DND-41 (cell line): ENCODE data around the gene ITGAV.

Source experiments
- ATAC-seq: fragments of 200-7000 bp; cut with Tn5 transposase; 3 replicates; pipeline ENCODE4 v1.9.1; 2021; ENCODE audit warnings: low read depth; ENCODE audit not compliant: insufficient read depth
- DNase-seq: peaks from one replicate; pipeline ENCODE4 v3.0.0-alpha.2; 2020
- H2AFZ ChIP-seq: 2 replicates; pipeline ENCODE4 v1.6.0; 2012; ENCODE audit warnings: low read depth, low read length
- H3K27ac ChIP-seq: 2 replicates; pipeline ENCODE4 v1.5.1; 2012; ENCODE audit warnings: low read length, inconsistent platforms
- H3K27me3 ChIP-seq: fragments of 200-600 bp; sonication (generic); 2 replicates; pipeline ENCODE4 v1.6.0; 2012; ENCODE audit warnings: low read length, mild to moderate bottlenecking, inconsistent platforms; ENCODE audit not compliant: insufficient read depth, poor library complexity
- H3K36me3 ChIP-seq: 2 replicates; pipeline ENCODE4 v1.5.1; 2012; ENCODE audit warnings: low read length, inconsistent platforms; ENCODE audit not compliant: insufficient read depth
- H3K4me1 ChIP-seq: 2 replicates; pipeline ENCODE4 v1.5.1; 2012; ENCODE audit warnings: mild to moderate bottlenecking, low read length; ENCODE audit not compliant: insufficient read depth
- H3K4me2 ChIP-seq: 2 replicates; pipeline ENCODE4 v1.6.0; 2012; ENCODE audit warnings: mild to moderate bottlenecking, moderate library complexity, low read length, inconsistent platforms; ENCODE audit not compliant: insufficient read depth
- H3K4me3 ChIP-seq, 2 experiments: fragments of 200-600 bp in 1 of 2; shearing (Covaris generic) in 1 of 2; 2 replicates each; pipeline ENCODE4 v1.5.1; 2012 to 2016; ENCODE audit warnings: inconsistent platforms in 2 of 2, low read length in 2 of 2, mild to moderate bottlenecking in 2 of 2, low read depth in 1 of 2, moderate library complexity in 1 of 2
- H3K79me2 ChIP-seq: 2 replicates; pipeline ENCODE4 v1.6.0; 2012; ENCODE audit warnings: low read length, inconsistent platforms; ENCODE audit not compliant: insufficient read depth
- H3K9ac ChIP-seq: 2 replicates; pipeline ENCODE4 v1.6.0; 2012; ENCODE audit warnings: low read depth, mild to moderate bottlenecking, inconsistent platforms, low read length, moderate library complexity
- H3K9me3 ChIP-seq: 2 replicates; pipeline ENCODE4 v1.5.1; 2012; ENCODE audit warnings: low read length, moderate library complexity, mild to moderate bottlenecking, inconsistent platforms; ENCODE audit not compliant: insufficient read depth, severe bottlenecking
- H4K20me1 ChIP-seq: 2 replicates; pipeline ENCODE4 v1.6.0; 2012; ENCODE audit warnings: low read length; ENCODE audit not compliant: insufficient read depth
- EZH2 ChIP-seq: IDR thresholded peaks from 3 replicates; pipeline ENCODE4 v1.6.1; 2012; ENCODE audit warnings: borderline replicate concordance, low read depth, mild to moderate bottlenecking, moderate library complexity, low read length, inconsistent platforms; ENCODE audit not compliant: severe bottlenecking
- TF ChIP-seq, protein P1 (sequence below): IDR thresholded peaks from 2 replicates; pipeline ENCODE4 v1.5.1; 2012; ENCODE audit warnings: borderline replicate concordance, low read length, moderate library complexity, mild to moderate bottlenecking; ENCODE audit not compliant: poor library complexity, severe bottlenecking; ENCODE audit errors: extremely low read depth

ITGAV gene

DNA sequence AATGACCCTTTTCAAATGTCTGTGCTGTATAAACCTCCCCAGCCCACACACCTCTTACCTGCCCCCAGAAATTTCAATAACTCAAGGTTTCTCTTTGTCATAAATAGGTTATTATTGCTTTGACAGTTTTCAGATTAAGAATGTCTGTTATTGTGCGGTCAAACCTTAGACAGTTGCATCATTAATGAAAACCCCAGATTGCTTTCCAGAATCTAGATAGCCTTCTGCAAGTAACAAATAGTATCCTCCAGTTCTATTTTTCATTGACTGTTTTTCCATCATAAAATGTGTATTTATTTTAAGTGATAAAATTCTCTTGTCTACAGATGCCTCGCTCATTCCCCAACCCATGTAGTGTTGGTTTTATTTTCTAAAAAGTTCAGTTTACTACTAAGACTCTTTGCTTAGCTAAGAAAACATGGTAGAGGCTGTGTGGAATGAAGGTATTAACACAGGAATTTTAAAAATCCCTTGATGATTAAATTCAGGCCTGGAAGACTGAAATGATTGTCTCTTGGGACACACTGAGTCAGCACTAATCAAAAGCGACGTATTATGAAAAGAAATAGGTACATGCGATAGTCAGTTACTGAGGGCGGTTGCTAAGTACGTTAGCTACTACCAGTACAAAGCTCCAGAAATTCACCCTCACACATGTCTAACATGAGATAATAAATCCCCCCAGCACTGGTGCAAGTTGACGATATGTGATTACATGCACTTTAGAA, 38.4 kb upstream of the ITGAV start:
- no peaks in the 10 kb centered on the region for H4K20me1 ChIP-seq
- no peak overlapping the region for H3K9ac ChIP-seq
- no peak for ATAC-seq
- H3K4me1 ChIP-seq: no peaks in the 10 kb centered on the region
- no peaks in the 10 kb centered on the region for H3K9me3 ChIP-seq
- TF ChIP-seq, protein P1, sequence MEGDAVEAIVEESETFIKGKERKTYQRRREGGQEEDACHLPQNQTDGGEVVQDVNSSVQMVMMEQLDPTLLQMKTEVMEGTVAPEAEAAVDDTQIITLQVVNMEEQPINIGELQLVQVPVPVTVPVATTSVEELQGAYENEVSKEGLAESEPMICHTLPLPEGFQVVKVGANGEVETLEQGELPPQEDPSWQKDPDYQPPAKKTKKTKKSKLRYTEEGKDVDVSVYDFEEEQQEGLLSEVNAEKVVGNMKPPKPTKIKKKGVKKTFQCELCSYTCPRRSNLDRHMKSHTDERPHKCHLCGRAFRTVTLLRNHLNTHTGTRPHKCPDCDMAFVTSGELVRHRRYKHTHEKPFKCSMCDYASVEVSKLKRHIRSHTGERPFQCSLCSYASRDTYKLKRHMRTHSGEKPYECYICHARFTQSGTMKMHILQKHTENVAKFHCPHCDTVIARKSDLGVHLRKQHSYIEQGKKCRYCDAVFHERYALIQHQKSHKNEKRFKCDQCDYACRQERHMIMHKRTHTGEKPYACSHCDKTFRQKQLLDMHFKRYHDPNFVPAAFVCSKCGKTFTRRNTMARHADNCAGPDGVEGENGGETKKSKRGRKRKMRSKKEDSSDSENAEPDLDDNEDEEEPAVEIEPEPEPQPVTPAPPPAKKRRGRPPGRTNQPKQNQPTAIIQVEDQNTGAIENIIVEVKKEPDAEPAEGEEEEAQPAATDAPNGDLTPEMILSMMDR: no peak
- no peak for TF ChIP-seq EZH2
- no peaks in the 10 kb centered on the region for H3K79me2 ChIP-seq
- no peak overlapping the region for H3K4me2 ChIP-seq
- H3K4me3 ChIP-seq: no peak overlapping the region
- no peak overlapping the region for H2AFZ ChIP-seq
- H3K36me3 ChIP-seq: no peaks in the 10 kb centered on the region
- no peak for DNase-seq
- H3K27me3 ChIP-seq: no peaks in the 10 kb centered on the region
- no peak overlapping the region for H3K27ac ChIP-seq

DNA sequence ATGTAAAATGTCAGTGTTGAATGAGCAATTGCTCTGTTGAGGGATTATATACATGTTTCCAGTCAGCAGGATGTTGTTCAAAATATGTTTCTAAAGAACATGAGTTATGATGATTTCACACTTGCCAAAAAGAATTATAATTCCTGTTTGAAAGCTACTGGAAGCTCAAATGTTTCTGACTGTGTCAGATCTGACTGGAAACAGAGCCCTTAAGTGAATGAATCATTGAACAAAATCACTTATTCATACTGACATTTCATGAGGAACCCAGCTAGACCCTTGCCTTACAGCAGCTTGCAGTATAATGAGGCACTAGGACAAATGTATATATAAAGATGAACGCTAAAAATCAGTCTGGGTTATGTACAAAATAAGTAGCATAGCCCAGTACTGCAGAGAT, 35.4 kb upstream of the ITGAV start:
- H3K36me3 ChIP-seq: no peaks in the 10 kb centered on the region
- H3K79me2 ChIP-seq: no peaks in the 10 kb centered on the region
- no peak overlapping the region for H3K27ac ChIP-seq
- H4K20me1 ChIP-seq: no peaks in the 10 kb centered on the region
- H3K4me3 ChIP-seq: no peak overlapping the region
- H3K4me2 ChIP-seq: no peak overlapping the region
- no peaks in the 10 kb centered on the region for H3K9me3 ChIP-seq
- TF ChIP-seq, protein P1: no peak
- no peak for TF ChIP-seq EZH2
- DNase-seq (no peak), ATAC-seq (no peak)
- H2AFZ ChIP-seq: no peak overlapping the region
- no peaks in the 10 kb centered on the region for H3K27me3 ChIP-seq
- H3K9ac ChIP-seq: no peak overlapping the region
- no peaks in the 10 kb centered on the region for H3K4me1 ChIP-seq

DNA sequence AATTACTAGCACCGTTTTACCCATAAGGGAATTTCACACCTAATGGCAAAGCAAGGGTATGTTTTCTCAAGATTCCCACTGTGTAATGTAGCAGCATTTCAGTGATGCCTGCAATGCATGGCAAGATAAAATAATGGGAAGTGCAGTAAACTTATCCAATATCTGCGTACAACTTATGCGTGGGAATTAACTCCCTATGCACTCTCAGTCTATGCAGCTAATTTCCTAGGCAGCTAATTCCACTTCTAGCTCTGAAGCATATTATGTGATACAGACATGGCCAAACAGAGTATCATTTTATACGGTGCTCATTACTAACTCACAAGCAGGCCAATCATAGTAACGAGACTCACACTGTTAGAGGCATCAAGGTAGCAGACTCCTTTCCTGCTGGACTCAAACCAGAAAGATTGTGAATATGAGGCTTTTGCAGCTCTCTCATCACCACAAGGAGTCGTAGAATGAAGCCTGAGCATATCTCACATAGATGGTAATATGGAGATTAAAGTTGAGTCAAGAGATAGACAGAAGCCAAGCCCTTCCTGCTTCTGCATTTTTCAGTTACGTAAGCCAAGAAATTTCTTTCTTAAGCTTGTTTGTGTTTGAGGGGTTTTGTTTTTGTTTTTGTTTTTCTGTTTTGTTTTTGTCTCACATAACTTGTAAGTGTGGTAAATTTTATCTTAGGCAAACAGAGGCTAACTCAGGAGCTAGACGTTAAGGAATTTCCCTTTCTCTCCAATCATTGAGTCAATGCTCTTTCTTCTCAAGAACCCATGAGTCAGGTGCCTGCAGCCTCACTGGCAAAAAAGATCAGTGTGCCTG, 34.8 kb upstream of the ITGAV start:
- no peak overlapping the region for H3K4me2 ChIP-seq
- no peaks in the 10 kb centered on the region for H3K9me3 ChIP-seq
- H3K79me2 ChIP-seq: no peaks in the 10 kb centered on the region
- H3K4me1 ChIP-seq: no peaks in the 10 kb centered on the region
- H3K9ac ChIP-seq: no peak overlapping the region
- H2AFZ ChIP-seq: no peak overlapping the region
- no peaks in the 10 kb centered on the region for H3K27me3 ChIP-seq
- TF ChIP-seq EZH2: no peak
- TF ChIP-seq, protein P1: no peak
- no peaks in the 10 kb centered on the region for H4K20me1 ChIP-seq
- no peak for ATAC-seq
- no peak overlapping the region for H3K4me3 ChIP-seq
- H3K36me3 ChIP-seq: no peaks in the 10 kb centered on the region
- H3K27ac ChIP-seq: no peak overlapping the region
- DNase-seq: no peak
